ENCODE measurements around the gene MTRR. TPM values are rescaled to one million over a fixed set of nuclear protein-coding genes. Genes with fewer than 3 reads are reported as not detected.
A peak's percentile ranks its signal among the peaks of the same experiment; 100 is the strongest.

The MTRR gene
- total and polyA plus RNA-seq, 12 donors = 9.3 to 66.0 (median 38.2) TPM

GRCh38 chr5:7824995-7825394, 44.0 kb upstream of the MTRR start:
- no peaks in the 10 kb centered on the region for H3K36me3 ChIP-seq (replicated peaks in 1 of 2)
- no peaks in the 10 kb centered on the region for H3K27me3 ChIP-seq
- H3K4me1 ChIP-seq (replicated peaks in 1 of 2) = no peaks in the 10 kb centered on the region
- intact Hi-C loops (cut with DNase I) = no loop called here
- H3K9me3 ChIP-seq (replicated peaks in 1 of 3) = no peaks in the 10 kb centered on the region
- no peak overlapping the region for H3K27ac ChIP-seq
- DNase-seq = no peak
- H3K4me3 ChIP-seq = no peak overlapping the region
- TF ChIP-seq POLR2A (IDR thresholded peaks at IDR 0.05) (no peak), CTCF (IDR thresholded peaks at IDR 0.05) (no peak)
- 86 to 96% (median 91%) methylated on average over 14 to 18 of the region's 18 CpGs for WGBS, 4 donors

DNA sequence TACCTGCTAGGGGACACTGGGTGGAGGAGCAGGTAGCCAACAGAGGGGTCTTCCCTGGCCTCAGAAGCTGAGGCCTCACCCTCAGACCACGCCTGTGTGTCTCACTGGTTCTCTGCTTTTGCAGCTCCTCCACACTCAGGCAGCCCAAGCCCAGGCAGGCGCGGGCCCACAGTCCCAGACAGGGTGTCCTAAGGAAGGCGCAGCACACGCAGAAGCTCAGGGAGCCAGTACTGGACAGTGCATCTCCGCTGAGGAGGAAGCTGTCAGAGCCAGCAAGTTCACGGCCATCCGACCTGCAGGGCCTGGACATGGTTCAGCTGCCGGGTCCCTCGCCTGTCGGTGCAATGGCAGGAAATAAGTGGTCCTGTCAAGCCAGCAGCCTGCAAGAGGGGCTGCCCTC, 43.3 kb upstream of the MTRR start:
- WGBS, 4 donors = 76 to 86% (median 84%) methylated on average over 8 to 11 of the region's 11 CpGs

DNA sequence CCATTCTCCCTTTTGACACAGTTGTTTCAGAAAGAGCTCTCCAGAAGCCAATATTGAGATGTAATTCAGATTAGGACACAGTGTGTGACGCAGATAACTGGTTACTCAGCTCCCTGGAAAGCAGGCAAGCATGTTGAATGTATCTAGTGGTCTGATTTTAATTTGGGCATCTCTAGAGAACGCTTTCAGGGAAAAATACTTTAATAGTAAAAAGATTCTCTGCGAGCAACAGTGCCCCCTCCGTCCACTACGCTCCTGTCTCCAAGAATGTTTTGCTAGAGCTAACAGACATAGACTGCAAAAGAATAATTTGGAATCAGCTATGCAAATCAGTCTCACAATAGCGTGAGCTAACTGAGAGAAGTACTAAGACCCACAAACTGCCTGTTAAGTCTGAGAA, 41.3 kb upstream of the MTRR start:
- Histone ChIP-seq H3K27me3 (no peaks in the 10 kb centered on the region), H3K36me3 (replicated peaks in 1 of 2) (no peaks in the 10 kb centered on the region), H3K9me3 (replicated peaks in 1 of 3) (no peaks in the 10 kb centered on the region), H3K4me1 (replicated peaks in 1 of 2) (no peaks in the 10 kb centered on the region), H3K4me3 (no peak overlapping the region), H3K27ac (no peak overlapping the region)
- no peak for DNase-seq
- intact Hi-C loops (cut with DNase I) = no loop called here
- WGBS, 4 donors = 77 to 81% (median 79%) methylated on average over 6 of the region's 6 CpGs
- no peak for TF ChIP-seq POLR2A (IDR thresholded peaks at IDR 0.05)
- TF ChIP-seq CTCF (IDR thresholded peaks at IDR 0.05) = no peak

More for the DNA sequence above, 43.3 kb upstream of the MTRR start:
- H3K36me3 ChIP-seq (replicated peaks in 1 of 2) = no peaks in the 10 kb centered on the region
- DNase-seq = no peak
- H3K4me1 ChIP-seq (replicated peaks in 1 of 2) = no peaks in the 10 kb centered on the region
- no peak overlapping the region for H3K4me3 ChIP-seq
- H3K27ac ChIP-seq = no peak overlapping the region
- no peak for TF ChIP-seq CTCF (IDR thresholded peaks at IDR 0.05)
- no peak for TF ChIP-seq POLR2A (IDR thresholded peaks at IDR 0.05)
- no peaks in the 10 kb centered on the region for H3K27me3 ChIP-seq
- H3K9me3 ChIP-seq (replicated peaks in 1 of 3) = no peaks in the 10 kb centered on the region
- intact Hi-C loops (cut with DNase I) = no loop called here

DNA sequence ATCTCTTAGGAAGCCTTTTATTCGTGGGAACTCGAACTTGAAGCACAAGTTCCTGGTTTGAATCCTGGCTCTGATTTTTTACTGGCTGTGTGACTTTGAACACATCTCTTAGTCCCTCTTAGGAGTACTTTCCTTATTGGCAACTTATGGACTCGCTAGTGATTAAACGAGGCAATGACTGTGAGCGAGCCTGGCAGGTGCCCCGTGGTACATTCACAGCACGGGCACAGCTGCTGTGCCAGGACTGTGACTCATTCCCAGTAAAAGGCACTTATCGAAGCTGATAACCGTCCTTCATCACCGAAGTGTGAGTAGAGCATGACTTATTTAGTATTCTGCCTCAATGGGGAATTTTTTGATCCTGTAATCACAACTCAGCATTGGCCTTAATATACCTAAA, 40.7 kb upstream of the MTRR start:
- Histone ChIP-seq H3K27me3 (no peaks in the 10 kb centered on the region), H3K36me3 (replicated peaks in 1 of 2) (no peaks in the 10 kb centered on the region), H3K27ac (no peak overlapping the region), H3K4me1 (replicated peaks in 1 of 2) (no peaks in the 10 kb centered on the region), H3K4me3 (no peak overlapping the region), H3K9me3 (replicated peaks in 1 of 3) (no peaks in the 10 kb centered on the region)
- no peak for TF ChIP-seq POLR2A (IDR thresholded peaks at IDR 0.05)
- TF ChIP-seq CTCF (IDR thresholded peaks at IDR 0.05) = no peak
- intact Hi-C loops (cut with DNase I) = no loop called here
- DNase-seq = peak in 2 of 7 donors; percentile 16 to 20
- WGBS, 4 donors = 56 to 78% (median 69%) methylated on average over 10 of the region's 10 CpGs

Measured in adrenal gland (tissue), 12 donors.